ENCODE measurements around the gene SNX6. TPM values are rescaled to one million over a fixed set of nuclear protein-coding genes. Genes with fewer than 3 reads are reported as not detected.
"Not testable (repeated sequence)": the region's sequence is repeated elsewhere in the genome, so short reads cannot be mapped to it uniquely, and the experiment has no call there.

The SNX6 gene
- total and polyA plus RNA-seq, 12 donors, result 16.6 to 205 (median 83.7) TPM

- peak; percentile 97 to 99 (median 98) for DNase-seq
- Histone ChIP-seq H3K27me3 (no peaks in the 10 kb centered on the region), H3K36me3 (replicated peaks in 1 of 2) (peaks cover 0 to 20% of the 10 kb centered on the region in 2 donors), H3K9me3 (replicated peaks in 1 of 3) (no peaks in the 10 kb centered on the region), H3K27ac (peak within 1 kb of the TSS; percentile 15 to 93 (median 91)), H3K4me1 (replicated peaks in 1 of 2) (peaks cover 17 to 20% of the 10 kb centered on the region in 2 donors), H3K4me3 (peak within 1 kb of the TSS; percentile 12 to 93 (median 52))
- TF ChIP-seq POLR2A (IDR thresholded peaks at IDR 0.05) (peak; percentile 69 to 98), CTCF (IDR thresholded peaks at IDR 0.05) (peak in 2 of 6 experiments; percentile 17 to 24)
- 1 to 2% (median 2%) methylated on average over 25 to 59 of the region's 59 CpGs for WGBS, 4 donors
- intact Hi-C loops (cut with DNase I), result no loop called here
Measured at GRCh38 chr14:34539407-34540180, 90.4 kb downstream of the SNX6 start, which contains the start of gene EAPP. Gene EAPP, minus strand, starts transcription at chr14:34539701. Its CDS starts 73 bp downstream, at chr14:34539628.

- Histone ChIP-seq H3K9me3 (replicated peaks in 1 of 3) (no peaks in the 10 kb centered on the region), H3K4me3 (peak overlapping the region; percentile 12 to 93 (median 52)), H3K36me3 (replicated peaks in 1 of 2) (peaks cover 0 to 25% of the 10 kb centered on the region in 2 donors), H3K27me3 (no peaks in the 10 kb centered on the region), H3K4me1 (replicated peaks in 1 of 2) (peaks cover 17 to 20% of the 10 kb centered on the region in 2 donors), H3K27ac (peak overlapping the region; percentile 15 to 93 (median 91))
- TF ChIP-seq CTCF (IDR thresholded peaks at IDR 0.05) (no peak), POLR2A (IDR thresholded peaks at IDR 0.05) (no peak)
- intact Hi-C loops (cut with DNase I), result no loop called here
- 1% methylated on average over 8 to 15 of the region's 15 CpGs for WGBS, 4 donors
- no peak for DNase-seq
Measured at GRCh38 chr14:34538871-34539406, 91.0 kb downstream of the SNX6 start.

- H3K9me3 ChIP-seq (replicated peaks in 1 of 3); H3K27ac ChIP-seq; DNase-seq; H3K27me3 ChIP-seq; intact Hi-C loops (cut with DNase I): not testable (repeated sequence)
- 46 to 66% (median 51%) methylated on average over 6 of the region's 6 CpGs for WGBS, 4 donors
- peaks cover 0 to 33% of the 10 kb centered on the region in 2 donors for H3K36me3 ChIP-seq (replicated peaks in 1 of 2)
- peaks cover 17 to 20% of the 10 kb centered on the region in 2 donors for H3K4me1 ChIP-seq (replicated peaks in 1 of 2)
- H3K4me3 ChIP-seq, result peak overlapping the region in 2 of 4 donors; percentile 72 to 93
Measured at GRCh38 chr14:34538096-34538495, 91.9 kb downstream of the SNX6 start.

GRCh38 chr14:34537677-34538009, 92.3 kb downstream of the SNX6 start:
- no peaks in the 10 kb centered on the region for H3K27me3 ChIP-seq
- H3K9me3 ChIP-seq (replicated peaks in 1 of 3), result no peaks in the 10 kb centered on the region
- peaks cover 17 to 20% of the 10 kb centered on the region in 2 donors for H3K4me1 ChIP-seq (replicated peaks in 1 of 2)
- no peak for TF ChIP-seq POLR2A (IDR thresholded peaks at IDR 0.05)
- peaks cover 0 to 38% of the 10 kb centered on the region in 2 donors for H3K36me3 ChIP-seq (replicated peaks in 1 of 2)
- DNase-seq, result no peak
- 67 to 81% (median 71%) methylated on average over 4 of the region's 4 CpGs for WGBS, 4 donors
- H3K4me3 ChIP-seq, result peak overlapping the region in 1 of 4 donors; percentile 72
- H3K27ac ChIP-seq, result peak overlapping the region in 1 of 5 donors; percentile 26
- intact Hi-C loops (cut with DNase I), result no loop called here

GRCh38 chr14:34536951-34537676, 92.8 kb downstream of the SNX6 start:
- 75 to 84% (median 81%) methylated on average over 4 of the region's 4 CpGs for WGBS, 4 donors
- TF ChIP-seq CTCF (IDR thresholded peaks at IDR 0.05) (no peak), POLR2A (IDR thresholded peaks at IDR 0.05) (no peak)
- Histone ChIP-seq H3K36me3 (replicated peaks in 1 of 2) (peaks cover 0 to 43% of the 10 kb centered on the region in 2 donors), H3K4me1 (replicated peaks in 1 of 2) (peaks cover 17 to 20% of the 10 kb centered on the region in 2 donors), H3K9me3 (replicated peaks in 1 of 3) (no peaks in the 10 kb centered on the region), H3K27me3 (no peaks in the 10 kb centered on the region), H3K27ac (peak overlapping the region in 1 of 5 donors; percentile 26), H3K4me3 (no peak overlapping the region)
- intact Hi-C loops (cut with DNase I), result no loop called here
- DNase-seq, result no peak

All from adrenal gland (tissue), 12 donors.